ENCODE results near the gene ATG10.

DNA sequence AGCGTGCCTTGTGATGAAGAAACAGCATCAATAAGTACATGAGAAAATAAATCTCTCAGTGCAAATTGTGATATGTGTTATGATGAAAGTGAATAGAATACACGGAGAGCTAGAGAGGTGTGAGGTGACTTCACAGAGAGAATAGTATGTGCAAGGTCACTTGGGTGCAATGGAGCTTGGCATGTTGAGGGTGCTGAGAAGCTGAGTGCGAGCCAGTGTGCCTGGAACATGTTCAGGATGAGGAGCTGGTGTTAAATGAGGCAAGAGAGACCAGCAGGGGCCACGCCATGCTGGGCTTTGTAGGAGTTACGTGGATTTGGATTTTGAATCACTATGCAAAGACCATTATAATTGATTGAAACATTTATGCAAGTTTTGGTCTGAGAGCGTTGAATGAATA lies 319.1 kb downstream of the ATG10 start:
- TF ChIP-seq, protein P1, sequence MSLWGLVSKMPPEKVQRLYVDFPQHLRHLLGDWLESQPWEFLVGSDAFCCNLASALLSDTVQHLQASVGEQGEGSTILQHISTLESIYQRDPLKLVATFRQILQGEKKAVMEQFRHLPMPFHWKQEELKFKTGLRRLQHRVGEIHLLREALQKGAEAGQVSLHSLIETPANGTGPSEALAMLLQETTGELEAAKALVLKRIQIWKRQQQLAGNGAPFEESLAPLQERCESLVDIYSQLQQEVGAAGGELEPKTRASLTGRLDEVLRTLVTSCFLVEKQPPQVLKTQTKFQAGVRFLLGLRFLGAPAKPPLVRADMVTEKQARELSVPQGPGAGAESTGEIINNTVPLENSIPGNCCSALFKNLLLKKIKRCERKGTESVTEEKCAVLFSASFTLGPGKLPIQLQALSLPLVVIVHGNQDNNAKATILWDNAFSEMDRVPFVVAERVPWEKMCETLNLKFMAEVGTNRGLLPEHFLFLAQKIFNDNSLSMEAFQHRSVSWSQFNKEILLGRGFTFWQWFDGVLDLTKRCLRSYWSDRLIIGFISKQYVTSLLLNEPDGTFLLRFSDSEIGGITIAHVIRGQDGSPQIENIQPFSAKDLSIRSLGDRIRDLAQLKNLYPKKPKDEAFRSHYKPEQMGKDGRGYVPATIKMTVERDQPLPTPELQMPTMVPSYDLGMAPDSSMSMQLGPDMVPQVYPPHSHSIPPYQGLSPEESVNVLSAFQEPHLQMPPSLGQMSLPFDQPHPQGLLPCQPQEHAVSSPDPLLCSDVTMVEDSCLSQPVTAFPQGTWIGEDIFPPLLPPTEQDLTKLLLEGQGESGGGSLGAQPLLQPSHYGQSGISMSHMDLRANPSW (CRISPR knock-in tag; conservative IDR thresholded peaks at IDR 0.05; ENCODE audit: low read depth): no peak
- TF ChIP-seq, protein P2, sequence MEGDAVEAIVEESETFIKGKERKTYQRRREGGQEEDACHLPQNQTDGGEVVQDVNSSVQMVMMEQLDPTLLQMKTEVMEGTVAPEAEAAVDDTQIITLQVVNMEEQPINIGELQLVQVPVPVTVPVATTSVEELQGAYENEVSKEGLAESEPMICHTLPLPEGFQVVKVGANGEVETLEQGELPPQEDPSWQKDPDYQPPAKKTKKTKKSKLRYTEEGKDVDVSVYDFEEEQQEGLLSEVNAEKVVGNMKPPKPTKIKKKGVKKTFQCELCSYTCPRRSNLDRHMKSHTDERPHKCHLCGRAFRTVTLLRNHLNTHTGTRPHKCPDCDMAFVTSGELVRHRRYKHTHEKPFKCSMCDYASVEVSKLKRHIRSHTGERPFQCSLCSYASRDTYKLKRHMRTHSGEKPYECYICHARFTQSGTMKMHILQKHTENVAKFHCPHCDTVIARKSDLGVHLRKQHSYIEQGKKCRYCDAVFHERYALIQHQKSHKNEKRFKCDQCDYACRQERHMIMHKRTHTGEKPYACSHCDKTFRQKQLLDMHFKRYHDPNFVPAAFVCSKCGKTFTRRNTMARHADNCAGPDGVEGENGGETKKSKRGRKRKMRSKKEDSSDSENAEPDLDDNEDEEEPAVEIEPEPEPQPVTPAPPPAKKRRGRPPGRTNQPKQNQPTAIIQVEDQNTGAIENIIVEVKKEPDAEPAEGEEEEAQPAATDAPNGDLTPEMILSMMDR (IDR thresholded peaks at IDR 0.05): no peak
- TF ChIP-seq USF2 (CRISPR knock-in tag; IDR thresholded peaks at IDR 0.05) (no peak), RELA (CRISPR knock-in tag; IDR thresholded peaks at IDR 0.05; ENCODE audit: borderline replicate concordance) (no peak)

Measured in WTC11 (cell line).